Mesenchymal stem cell (in vitro differentiated cells and primary cell): ENCODE results near the gene MALT1.

ENCODE experiments used
- DNase-seq: peaks from one replicate; pipeline ENCODE4 v3.0.0-alpha.2; 2013
- H2AFZ ChIP-seq: one replicate; pipeline ENCODE4 v1.6.1; 2013; ENCODE audit warnings: low read depth, mild to moderate bottlenecking, control low read depth, inconsistent platforms, low read length, moderate library complexity
- H2AK5ac ChIP-seq: 2 replicates; pipeline ENCODE4 v1.6.1; 2013; ENCODE audit warnings: low read length, moderate library complexity, mild to moderate bottlenecking, inconsistent platforms; ENCODE audit not compliant: severe bottlenecking
- H2BK120ac ChIP-seq: one replicate; pipeline ENCODE4 v1.6.1; 2013; ENCODE audit warnings: low read depth, mild to moderate bottlenecking, inconsistent platforms, low read length, moderate library complexity
- H2BK12ac ChIP-seq, 2 experiments: one replicate each; pipeline ENCODE4 v1.6.1; 2013; ENCODE audit warnings: inconsistent platforms in 2 of 2, low read length in 2 of 2, mild to moderate bottlenecking in 2 of 2, moderate library complexity in 2 of 2, control low read depth in 1 of 2
- H2BK15ac ChIP-seq: one replicate; pipeline ENCODE4 v1.6.1; 2013; ENCODE audit warnings: mild to moderate bottlenecking, low read depth, inconsistent platforms; ENCODE audit not compliant: poor library complexity, severe bottlenecking
- H2BK5ac ChIP-seq: 2 replicates; pipeline ENCODE4 v1.6.1; 2013; ENCODE audit warnings: low read depth, mild to moderate bottlenecking, low read length, control low read depth, inconsistent platforms; ENCODE audit not compliant: poor library complexity, severe bottlenecking
- H3K14ac ChIP-seq, 2 experiments: one replicate each; pipeline ENCODE4 v1.6.1; 2013; ENCODE audit warnings: inconsistent platforms in 2 of 2, low read length in 2 of 2, control low read depth in 1 of 2, mild to moderate bottlenecking in 1 of 2, moderate library complexity in 1 of 2
- H3K18ac ChIP-seq, 2 experiments: one replicate each; pipeline ENCODE4 v1.6.1; 2013; ENCODE audit warnings: inconsistent platforms in 2 of 2, low read length in 2 of 2, control low read depth in 1 of 2, low read depth in 1 of 2, mild to moderate bottlenecking in 1 of 2
- H3K23ac ChIP-seq, 2 experiments: one replicate each; pipeline ENCODE4 v1.6.1; 2013; ENCODE audit warnings: inconsistent platforms in 2 of 2, low read length in 2 of 2, mild to moderate bottlenecking in 2 of 2, moderate library complexity in 2 of 2, control low read depth in 1 of 2
- H3K27ac ChIP-seq: 2 replicates; pipeline ENCODE4 v1.5.1; 2013; ENCODE audit warnings: mild to moderate bottlenecking, moderate library complexity, low read length, control low read depth, inconsistent platforms; ENCODE audit not compliant: poor library complexity, severe bottlenecking
- H3K27me3 ChIP-seq, 2 experiments: 2 replicates each; pipeline versions ENCODE4 v1.6.1 to v1.7.0; 2013; ENCODE audit warnings: low read length in 2 of 2, mild to moderate bottlenecking in 2 of 2, moderate library complexity in 2 of 2, control low read depth in 1 of 2, inconsistent platforms in 1 of 2; ENCODE audit not compliant: control insufficient read depth in 1 of 2, insufficient read depth in 1 of 2
- H3K36me3 ChIP-seq, 2 experiments: 2 replicates each; pipeline versions ENCODE4 v1.6.1 to v1.7.0; 2013; ENCODE audit warnings: low read length in 2 of 2, control low read depth in 1 of 2, inconsistent platforms in 1 of 2, low read depth in 1 of 2, mild to moderate bottlenecking in 1 of 2; ENCODE audit not compliant: insufficient read depth in 2 of 2, control insufficient read depth in 1 of 2
- H3K4ac ChIP-seq, 2 experiments: one replicate each; pipeline ENCODE4 v1.6.1; 2013; ENCODE audit warnings: inconsistent platforms in 2 of 2, low read length in 2 of 2, mild to moderate bottlenecking in 2 of 2, moderate library complexity in 2 of 2, control low read depth in 1 of 2, low read depth in 1 of 2
- H3K4me1 ChIP-seq: 2 replicates; pipeline ENCODE4 v1.6.1; 2013; ENCODE audit warnings: low read depth, low read length, control low read depth; ENCODE audit not compliant: control insufficient read depth, insufficient read depth
- H3K4me2 ChIP-seq: 2 replicates; pipeline ENCODE4 v1.6.1; 2013; ENCODE audit warnings: low read length, mild to moderate bottlenecking, inconsistent platforms; ENCODE audit not compliant: poor library complexity, severe bottlenecking
- H3K4me3 ChIP-seq, 2 experiments: 2 replicates each; pipeline versions ENCODE4 v1.5.1 to v1.7.0; 2013; ENCODE audit warnings: low read length in 2 of 2, mild to moderate bottlenecking in 2 of 2, control low read depth in 1 of 2, low read depth in 1 of 2; ENCODE audit not compliant: insufficient read depth in 1 of 2
- H3K79me1 ChIP-seq: replicated peaks from 2 replicates; pipeline ENCODE4 v1.6.1; 2013; ENCODE audit warnings: mild to moderate bottlenecking, control low read depth, low read length, inconsistent platforms; ENCODE audit not compliant: poor library complexity, severe bottlenecking
- H3K9ac ChIP-seq: 2 replicates; pipeline ENCODE4 v1.7.0; 2013; ENCODE audit warnings: mild to moderate bottlenecking, low read length, moderate library complexity
- H3K9me3 ChIP-seq: 2 replicates; pipeline ENCODE4 v1.7.0; 2013; ENCODE audit warnings: mild to moderate bottlenecking, low read length; ENCODE audit not compliant: control insufficient read depth
- H4K8ac ChIP-seq: one replicate; pipeline ENCODE4 v1.6.1; 2013; ENCODE audit warnings: inconsistent platforms, mild to moderate bottlenecking, low read length, moderate library complexity
- H4K91ac ChIP-seq: one replicate; pipeline ENCODE4 v1.6.1; 2013; ENCODE audit warnings: mild to moderate bottlenecking, low read length, inconsistent platforms
- WGBS: methylation state at CpG from one replicate; pipeline ENCODE4 v1.1.7; 2013; ENCODE audit warnings: mixed read lengths; 5-methylcytosine and 5-hydroxymethylcytosine counted together

The MALT1 gene

GRCh38 chr18:58721566-58722239 is 50.4 kb downstream of the MALT1 start:
- 99% methylated on average over 5 of the region's 9 CpGs for WGBS
- no peak overlapping the region for H4K91ac ChIP-seq
- no peak overlapping the region for H2AK5ac ChIP-seq
- no peak overlapping the region for H2BK120ac ChIP-seq
- H3K14ac ChIP-seq: no peak overlapping the region
- H3K4me2 ChIP-seq: no peak overlapping the region
- H2BK5ac ChIP-seq: no peak overlapping the region
- H2BK15ac ChIP-seq: no peak overlapping the region
- H3K27me3 ChIP-seq: no peaks in the 10 kb centered on the region
- no peak overlapping the region for H4K8ac ChIP-seq
- no peak for DNase-seq
- peaks cover 6% of the 10 kb centered on the region for H3K4me1 ChIP-seq
- peaks cover 20 to 23% of the 10 kb centered on the region in 2 experiments for H3K36me3 ChIP-seq
- H3K23ac ChIP-seq: no peak overlapping the region
- no peaks in the 10 kb centered on the region for H3K9me3 ChIP-seq
- H3K27ac ChIP-seq: no peak overlapping the region
- H2AFZ ChIP-seq: no peak overlapping the region
- no peak overlapping the region for H3K18ac ChIP-seq
- no peak overlapping the region for H3K4me3 ChIP-seq
- H3K9ac ChIP-seq: no peak overlapping the region
- no peak overlapping the region for H2BK12ac ChIP-seq
- peaks cover 19% of the 10 kb centered on the region for H3K79me1 ChIP-seq
- no peak overlapping the region for H3K4ac ChIP-seq

GRCh38 chr18:58723810-58724602 is 52.7 kb downstream of the MALT1 start:
- no peak overlapping the region for H4K8ac ChIP-seq
- no peak overlapping the region for H3K9ac ChIP-seq
- no peak overlapping the region for H2BK12ac ChIP-seq
- no peak overlapping the region for H2AFZ ChIP-seq
- no peak overlapping the region for H3K4me3 ChIP-seq
- H3K27ac ChIP-seq: no peak overlapping the region
- no peak overlapping the region for H3K4me2 ChIP-seq
- no peak overlapping the region for H3K4ac ChIP-seq
- no peaks in the 10 kb centered on the region for H3K27me3 ChIP-seq
- DNase-seq: peak; percentile 38
- no peak overlapping the region for H3K14ac ChIP-seq
- no peak overlapping the region for H2BK120ac ChIP-seq
- no peak overlapping the region for H2BK15ac ChIP-seq
- H3K18ac ChIP-seq: no peak overlapping the region
- H3K23ac ChIP-seq: no peak overlapping the region
- H4K91ac ChIP-seq: no peak overlapping the region
- WGBS: 87% methylated on average over 3 of the region's 3 CpGs
- H2AK5ac ChIP-seq: no peak overlapping the region
- peaks cover 5% of the 10 kb centered on the region for H3K4me1 ChIP-seq
- H3K36me3 ChIP-seq: peaks cover 11 to 16% of the 10 kb centered on the region in 2 experiments
- peaks cover 17% of the 10 kb centered on the region for H3K79me1 ChIP-seq
- no peaks in the 10 kb centered on the region for H3K9me3 ChIP-seq
- H2BK5ac ChIP-seq: no peak overlapping the region

- H3K18ac ChIP-seq: no peak overlapping the region
- H2AFZ ChIP-seq: no peak overlapping the region
- H2AK5ac ChIP-seq: no peak overlapping the region
- no peak overlapping the region for H3K14ac ChIP-seq
- no peak overlapping the region for H2BK12ac ChIP-seq
- no peak overlapping the region for H4K8ac ChIP-seq
- no peaks in the 10 kb centered on the region for H3K27me3 ChIP-seq
- H2BK15ac ChIP-seq: no peak overlapping the region
- H4K91ac ChIP-seq: no peak overlapping the region
- H2BK120ac ChIP-seq: no peak overlapping the region
- H3K9ac ChIP-seq: no peak overlapping the region
- no peak overlapping the region for H3K23ac ChIP-seq
- H3K9me3 ChIP-seq: no peaks in the 10 kb centered on the region
- H3K4me1 ChIP-seq: peaks cover 5% of the 10 kb centered on the region
- peaks cover 8 to 11% of the 10 kb centered on the region in 2 experiments for H3K36me3 ChIP-seq
- 95% methylated on average over 6 of the region's 6 CpGs for WGBS
- peaks cover 16% of the 10 kb centered on the region for H3K79me1 ChIP-seq
- no peak for DNase-seq
- H3K4ac ChIP-seq: no peak overlapping the region
- no peak overlapping the region for H3K4me2 ChIP-seq
- H3K4me3 ChIP-seq: no peak overlapping the region
- no peak overlapping the region for H2BK5ac ChIP-seq
- H3K27ac ChIP-seq: no peak overlapping the region
These were observed 55.4 kb downstream of the MALT1 start for GRCh38 chr18:58726671-58727070.

- Histone ChIP-seq H2BK5ac (no peak overlapping the region), H3K4me3 (no peak overlapping the region), H3K36me3 (peaks cover 7 to 9% of the 10 kb centered on the region in 2 experiments), H2BK15ac (no peak overlapping the region), H4K91ac (no peak overlapping the region), H3K27ac (no peak overlapping the region), H2BK12ac (no peak overlapping the region), H2AK5ac (no peak overlapping the region), H3K4ac (no peak overlapping the region), H3K14ac (no peak overlapping the region), H2AFZ (no peak overlapping the region), H3K9me3 (no peaks in the 10 kb centered on the region), H3K23ac (no peak overlapping the region), H4K8ac (no peak overlapping the region), H3K9ac (no peak overlapping the region), H3K4me1 (peaks cover 3% of the 10 kb centered on the region), H2BK120ac (no peak overlapping the region), H3K18ac (no peak overlapping the region), H3K4me2 (no peak overlapping the region), H3K27me3 (no peaks in the 10 kb centered on the region), H3K79me1 (peaks cover 13% of the 10 kb centered on the region)
- DNase-seq: no peak
- 94% methylated on average over 6 of the region's 6 CpGs for WGBS
These were observed 56.7 kb downstream of the MALT1 start for GRCh38 chr18:58727776-58728500.
